Measurements from ENCODE around the gene IL9.

Gene IL9

GRCh38 chr5:135895474-135896006 lies at the start of gene IL9:
IL9 (minus strand) TSS chr5:135895841; CDS start chr5:135895816, 25 bp downstream.
- no peak for DNase-seq (ENCODE audit: low read depth in 2 of 2)

GRCh38 chr5:135944967-135945560 lies 49.4 kb upstream of the IL9 start:
- DNase-seq (ENCODE audit: low read depth in 2 of 2): peak in 1 of 2 experiments; percentile 11

DNA sequence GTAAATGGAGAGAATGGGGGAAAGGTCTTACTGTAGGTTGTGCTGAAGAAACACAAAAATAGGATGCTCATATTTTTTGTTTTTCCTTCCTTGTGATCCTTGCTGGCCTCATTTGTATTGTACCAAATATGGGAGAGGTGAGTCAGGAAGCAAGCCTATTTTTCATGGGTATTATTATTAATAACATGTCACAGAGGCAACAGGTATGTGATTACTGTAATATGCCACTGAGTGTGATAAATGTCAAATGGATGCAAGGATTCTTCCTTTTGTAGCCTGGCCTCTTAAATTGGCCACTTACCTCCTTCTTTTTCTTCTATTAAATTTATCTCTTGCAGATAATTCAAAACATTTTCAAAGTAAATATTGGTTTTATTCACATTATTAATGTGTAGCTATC lies 48.9 kb upstream of the IL9 start:
- no peak for DNase-seq (ENCODE audit: low read depth in 2 of 2)

DNA sequence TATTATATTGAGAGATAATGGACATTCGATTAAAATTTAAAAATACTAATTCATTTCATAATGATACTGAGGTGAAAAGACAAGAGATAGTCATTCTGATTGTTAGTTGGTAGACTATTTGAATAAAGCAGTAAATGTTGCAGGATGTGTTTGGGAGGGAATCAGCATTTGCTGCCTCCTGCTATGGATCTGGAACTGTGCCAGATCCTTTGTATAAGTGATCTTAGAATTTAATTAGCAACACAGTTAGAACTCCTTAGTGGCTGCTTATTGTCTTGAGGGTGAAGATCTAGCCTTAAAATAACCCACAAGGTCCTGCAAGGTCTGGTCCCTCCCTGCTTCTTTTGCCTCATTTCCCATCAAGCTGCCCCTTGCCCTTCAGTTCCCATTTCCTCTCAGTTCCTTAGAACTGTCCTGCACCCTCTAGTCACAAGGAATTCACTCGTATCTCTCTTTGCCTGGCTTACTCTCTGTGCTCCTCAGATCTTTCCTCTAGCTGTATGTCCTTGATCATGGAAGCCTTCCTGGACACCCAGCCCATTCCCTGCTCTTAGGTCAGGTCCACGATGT lies 46.6 kb upstream of the IL9 start:
- no peak for DNase-seq (ENCODE audit: low read depth in 2 of 2)

DNA sequence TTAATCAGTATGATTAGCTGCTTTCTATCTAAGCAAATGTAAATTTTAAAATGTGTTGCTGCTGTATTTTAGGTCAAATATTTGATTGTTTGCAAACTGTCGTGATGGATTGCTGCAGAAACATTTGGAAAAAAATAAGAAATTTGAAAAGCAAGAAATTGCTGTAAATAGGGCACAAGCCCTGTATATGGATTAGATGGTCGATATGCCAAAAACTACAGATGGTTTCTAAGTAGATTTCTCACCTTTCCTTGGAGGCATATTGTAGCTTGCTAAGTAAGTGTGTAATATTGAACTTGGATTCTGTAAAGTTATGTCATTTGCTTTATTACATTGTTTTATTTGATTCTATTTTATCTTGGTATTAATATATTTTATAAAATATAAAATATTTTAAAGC lies 46.1 kb upstream of the IL9 start:
- DNase-seq (ENCODE audit: low read depth in 2 of 2): no peak

- no peak for DNase-seq (ENCODE audit: low read depth in 2 of 2)
Measured at GRCh38 chr5:135937245-135937911, 41.7 kb upstream of the IL9 start.

- DNase-seq (ENCODE audit: low read depth in 2 of 2): no peak
Measured at GRCh38 chr5:135934939-135935338, 39.3 kb upstream of the IL9 start.

- DNase-seq (ENCODE audit: low read depth in 2 of 2): no peak
Measured at GRCh38 chr5:135930949-135931295, 35.3 kb upstream of the IL9 start.

DNA sequence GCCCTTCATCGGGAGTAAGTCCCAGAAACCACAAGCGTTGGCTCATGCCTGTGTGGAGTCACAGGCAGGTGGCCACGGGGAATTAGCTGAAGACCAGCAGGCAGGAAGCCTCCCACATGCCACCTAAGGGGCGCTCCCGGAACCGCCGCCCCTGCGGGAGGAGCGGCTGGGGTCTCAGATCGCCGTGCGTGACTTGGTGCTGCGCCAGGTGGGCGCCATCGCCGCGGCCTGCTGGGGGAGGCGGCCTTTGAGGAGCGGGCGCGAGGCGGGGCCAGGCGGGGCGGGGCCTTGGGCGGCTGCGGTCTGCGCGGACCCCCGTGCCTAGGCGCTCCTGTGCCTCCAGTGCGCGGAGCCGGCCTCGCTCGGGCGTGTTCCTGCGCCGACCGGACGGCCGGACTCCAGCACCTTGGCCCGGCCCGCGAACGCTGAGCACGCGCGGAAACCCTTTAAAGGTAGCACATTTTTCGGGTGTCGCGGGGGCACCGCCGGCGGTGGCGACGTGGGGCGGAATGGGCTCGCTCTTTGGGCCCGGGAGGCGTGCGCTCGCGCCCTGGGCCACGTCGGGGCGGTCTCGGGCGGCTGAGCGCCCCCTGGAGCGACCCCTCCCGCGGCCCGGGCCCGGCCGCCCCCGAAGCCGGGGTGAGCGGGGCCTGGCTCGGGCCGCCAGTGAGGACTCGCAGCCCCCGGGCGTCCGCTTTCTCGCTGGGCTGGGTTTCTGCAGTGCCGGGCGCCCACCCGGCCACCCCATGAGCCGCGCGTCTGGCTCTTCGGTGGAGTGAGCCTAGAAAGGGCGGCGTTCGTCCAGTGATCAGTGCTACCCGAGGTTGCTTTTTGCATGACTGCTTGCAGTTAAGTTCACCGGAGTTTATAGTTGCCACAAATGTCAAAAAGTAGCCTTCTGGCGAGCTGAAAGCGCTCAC lies 34.6 kb upstream of the IL9 start:
- DNase-seq (ENCODE audit: low read depth in 2 of 2): no peak

DNA sequence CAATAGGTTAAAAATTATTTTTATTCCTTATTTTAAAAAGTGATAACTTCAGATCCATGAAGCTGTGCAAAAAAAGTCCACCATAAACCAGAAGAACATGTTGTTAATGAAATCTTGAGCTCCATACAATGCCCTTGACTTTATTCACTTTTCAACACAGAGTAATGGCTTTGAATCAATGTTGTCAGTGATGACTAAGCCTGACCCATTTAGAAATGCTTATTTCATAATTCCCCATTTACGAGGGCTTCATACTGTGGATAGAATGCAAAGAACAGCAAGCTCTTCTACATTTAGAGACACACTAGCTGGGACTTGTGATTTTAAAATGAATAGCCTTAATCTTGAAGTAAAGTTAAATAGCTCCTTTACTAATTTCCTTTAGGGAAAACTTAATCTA lies 25.7 kb upstream of the IL9 start:
- DNase-seq (ENCODE audit: low read depth in 2 of 2): no peak

GRCh38 chr5:135920199-135920598 lies 24.6 kb upstream of the IL9 start:
- no peak for DNase-seq (ENCODE audit: low read depth in 2 of 2)

- DNase-seq (ENCODE audit: low read depth in 2 of 2): no peak
Measured at GRCh38 chr5:135916638-135917263, 21.1 kb upstream of the IL9 start.

DNA sequence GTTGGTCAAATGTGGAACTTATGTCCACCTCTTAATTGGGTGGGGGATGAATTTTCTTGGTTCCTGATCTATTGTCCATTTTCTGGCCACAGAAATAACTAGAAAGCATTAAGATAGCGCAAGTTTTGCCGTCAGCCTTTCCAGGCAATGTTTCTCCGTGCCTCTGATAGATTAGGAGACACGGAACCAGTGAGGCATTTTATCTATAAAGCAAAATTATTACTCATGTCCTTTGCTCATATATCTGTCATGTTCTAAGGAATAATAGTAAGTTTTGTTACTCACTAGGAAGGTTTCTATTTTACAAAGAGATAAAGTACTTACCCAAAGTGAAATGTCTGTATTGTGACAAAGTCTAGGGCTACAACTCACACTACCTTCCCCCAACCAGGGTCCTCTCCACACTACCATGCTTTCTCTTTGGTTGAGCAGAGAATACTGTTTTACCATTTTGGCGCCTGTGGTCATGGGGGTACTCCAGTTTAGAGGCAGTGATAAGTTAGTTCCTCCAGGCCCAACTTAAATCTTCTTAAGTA lies 19.9 kb upstream of the IL9 start:
- no peak for DNase-seq (ENCODE audit: low read depth in 2 of 2)

- DNase-seq (ENCODE audit: low read depth in 2 of 2): no peak
Measured at GRCh38 chr5:135913713-135914626, 18.3 kb upstream of the IL9 start.

- no peak for DNase-seq (ENCODE audit: low read depth in 2 of 2)
Measured at GRCh38 chr5:135905144-135905543, 9.5 kb upstream of the IL9 start.

DNA sequence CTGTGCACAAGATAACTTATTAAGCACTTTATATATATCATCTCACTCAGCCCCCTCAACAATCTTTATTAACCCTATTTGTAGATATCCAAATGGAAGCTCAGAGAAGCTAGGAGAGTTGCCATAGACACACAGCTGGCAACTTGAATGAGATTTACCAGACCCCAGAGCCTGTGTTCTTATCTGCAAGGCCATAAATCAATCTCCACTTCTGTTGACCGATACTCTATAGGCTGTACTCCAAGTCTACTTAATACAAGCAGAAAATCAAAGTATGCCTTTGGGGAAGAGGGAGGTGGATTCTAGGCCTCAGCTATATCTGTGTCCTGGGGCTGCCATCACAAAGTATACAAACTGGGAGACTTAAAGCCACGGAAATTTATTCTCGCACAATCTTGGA lies 6.0 kb upstream of the IL9 start:
- DNase-seq (ENCODE audit: low read depth in 2 of 2): no peak

DNA sequence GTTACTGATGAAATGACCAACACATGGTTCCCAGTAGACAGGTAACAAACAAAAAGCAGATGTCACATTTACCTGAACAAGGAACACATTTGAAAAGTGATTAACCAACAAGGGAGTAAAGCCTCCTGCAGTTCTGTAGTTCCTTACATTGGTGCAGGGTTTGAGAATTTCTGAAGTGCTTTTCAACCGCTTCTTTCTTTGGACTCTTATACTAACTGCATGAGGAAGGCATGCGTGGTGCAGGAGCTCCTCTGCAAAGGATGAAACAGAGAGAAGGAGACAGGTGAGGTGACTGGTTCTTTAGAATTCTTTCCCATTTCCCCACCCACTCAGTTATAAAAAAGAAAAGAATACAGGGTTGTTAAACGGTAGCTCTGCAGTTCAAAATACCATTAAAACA lies 4.6 kb upstream of the IL9 start:
- DNase-seq (ENCODE audit: low read depth in 2 of 2): no peak

GRCh38 chr5:135898651-135899050 lies 3.0 kb upstream of the IL9 start:
- DNase-seq (ENCODE audit: low read depth in 2 of 2): no peak

DNA sequence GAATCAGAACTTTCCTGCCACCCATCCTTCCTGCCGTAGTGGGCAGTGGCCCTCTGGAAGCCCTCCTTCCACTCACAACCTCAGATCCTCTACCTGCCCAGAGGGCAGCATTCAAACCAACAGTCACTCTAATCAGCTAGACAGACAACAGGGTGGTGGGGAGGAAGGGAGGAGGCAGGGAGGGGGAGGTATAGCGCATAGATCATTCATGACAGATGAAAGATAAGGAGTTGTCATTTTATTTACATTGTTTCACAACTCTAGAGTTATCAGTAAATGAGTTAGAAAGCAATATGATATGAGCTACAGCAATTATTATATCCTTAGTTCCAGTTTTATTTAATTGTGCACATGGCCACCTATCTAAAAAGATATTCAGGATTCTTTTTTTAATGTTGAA lies 852 bp downstream of the IL9 start:
- DNase-seq (ENCODE audit: low read depth in 2 of 2): no peak

GRCh38 chr5:135894276-135894675 lies 1.4 kb downstream of the IL9 start:
- no peak for DNase-seq (ENCODE audit: low read depth in 2 of 2)

All from stimulated activated CD4-positive, alpha-beta T cell treated with anti-CD3 and anti-CD28 coated beads, Interleukin-12 subunit alpha, Interleukin-12 subunit beta, amount 100 ng/mL, for 24 hours (primary cell).